H9 (cell line): ENCODE measurements around the gene PLEKHA1. TPM values are rescaled to one million over a fixed set of nuclear protein-coding genes. Genes with fewer than 3 reads are reported as not detected.

Source experiments
- DNase-seq: peaks from one replicate; pipeline ENCODE4 v3.0.0-alpha.2; 2017
- H2AFZ ChIP-seq: one replicate; pipeline ENCODE4 v1.6.1; 2013; ENCODE audit warnings: mild to moderate bottlenecking, low read length, control low read depth, moderate library complexity
- H2AK5ac ChIP-seq: 2 replicates; pipeline ENCODE4 v1.6.1; 2013; ENCODE audit warnings: low read length, control low read depth, mixed read lengths; ENCODE audit not compliant: insufficient read length
- H2BK120ac ChIP-seq: one replicate; pipeline ENCODE4 v1.6.1; 2013; ENCODE audit warnings: low read depth, mild to moderate bottlenecking, low read length, control low read depth, inconsistent platforms; ENCODE audit not compliant: poor library complexity, severe bottlenecking
- H2BK12ac ChIP-seq: 2 replicates; pipeline ENCODE4 v1.6.1; 2013; ENCODE audit warnings: low read length, control low read depth, mixed read lengths, low read depth; ENCODE audit not compliant: insufficient read length
- H2BK15ac ChIP-seq: 2 replicates; pipeline ENCODE4 v1.6.1; 2013; ENCODE audit warnings: low read depth, low read length, control low read depth
- H2BK20ac ChIP-seq: one replicate; pipeline ENCODE4 v1.6.1; 2013; ENCODE audit warnings: low read depth, mild to moderate bottlenecking, low read length, control low read depth, inconsistent platforms; ENCODE audit not compliant: poor library complexity, severe bottlenecking
- H2BK5ac ChIP-seq: 2 replicates; pipeline ENCODE4 v1.6.1; 2013; ENCODE audit warnings: low read length, control low read depth, mixed read lengths; ENCODE audit not compliant: insufficient read length
- H3K14ac ChIP-seq: 2 replicates; pipeline ENCODE4 v1.6.1; 2013; ENCODE audit warnings: low read length, control low read depth; ENCODE audit not compliant: insufficient read depth
- H3K18ac ChIP-seq: 2 replicates; pipeline ENCODE4 v1.6.1; 2013; ENCODE audit warnings: low read depth, mild to moderate bottlenecking, mixed read lengths, low read length, control low read depth; ENCODE audit not compliant: insufficient read length
- H3K23ac ChIP-seq: 2 replicates; pipeline ENCODE4 v1.6.1; 2013; ENCODE audit warnings: low read length, control low read depth, mixed read lengths, low read depth; ENCODE audit not compliant: insufficient read length
- H3K23me2 ChIP-seq: 2 replicates; pipeline ENCODE4 v1.6.1; 2013; ENCODE audit warnings: low read depth, mild to moderate bottlenecking, mixed read lengths, low read length, control low read depth; ENCODE audit not compliant: insufficient read length, poor library complexity, severe bottlenecking
- H3K27ac ChIP-seq: 2 replicates; pipeline ENCODE4 v1.5.1; 2013; ENCODE audit warnings: low read length, control low read depth, mixed read lengths, low read depth; ENCODE audit not compliant: insufficient read length
- H3K27me3 ChIP-seq: 2 replicates; pipeline ENCODE4 v1.6.1; 2013; ENCODE audit warnings: low read length, control low read depth, inconsistent platforms; ENCODE audit not compliant: insufficient read depth
- H3K4ac ChIP-seq: 2 replicates; pipeline ENCODE4 v1.6.1; 2013; ENCODE audit warnings: low read depth, mild to moderate bottlenecking, control low read depth, inconsistent platforms, low read length, moderate library complexity
- H3K4me1 ChIP-seq: 2 replicates; pipeline ENCODE4 v1.6.1; 2013; ENCODE audit warnings: low read length, control low read depth, inconsistent platforms; ENCODE audit not compliant: insufficient read depth
- H3K4me2 ChIP-seq: 2 replicates; pipeline ENCODE4 v1.6.1; 2013; ENCODE audit warnings: low read length, control low read depth, mixed read lengths; ENCODE audit not compliant: insufficient read length, insufficient read depth
- H3K56ac ChIP-seq: 2 replicates; pipeline ENCODE4 v1.6.1; 2013; ENCODE audit warnings: low read depth, mild to moderate bottlenecking, mixed read lengths, low read length, control low read depth; ENCODE audit not compliant: insufficient read length
- H3K79me1 ChIP-seq: 2 replicates; pipeline ENCODE4 v1.6.1; 2013; ENCODE audit warnings: low read depth, mild to moderate bottlenecking, moderate library complexity, low read length, control low read depth, inconsistent platforms; ENCODE audit not compliant: insufficient read depth, poor library complexity, severe bottlenecking
- H3K79me2 ChIP-seq: 2 replicates; pipeline ENCODE4 v1.6.1; 2013; ENCODE audit warnings: low read length, control low read depth, inconsistent platforms; ENCODE audit not compliant: insufficient read depth
- H3K9ac ChIP-seq: 2 replicates; pipeline ENCODE4 v1.6.1; 2013; ENCODE audit warnings: low read length, control low read depth, mixed read lengths; ENCODE audit not compliant: insufficient read length; ENCODE audit errors: extremely low read depth
- H3K9me3 ChIP-seq: one replicate; pipeline ENCODE4 v1.6.1; 2013; ENCODE audit warnings: low read depth, low read length, inconsistent platforms; ENCODE audit not compliant: control insufficient read depth
- H3T11ph ChIP-seq: one replicate; pipeline ENCODE4 v1.6.1; 2013; ENCODE audit warnings: mild to moderate bottlenecking, low read length, control low read depth, inconsistent platforms
- H4K20me1 ChIP-seq: one replicate; pipeline ENCODE4 v1.6.1; 2013; ENCODE audit not compliant: control insufficient read depth, insufficient read length, insufficient read depth
- H4K5ac ChIP-seq: 2 replicates; pipeline ENCODE4 v1.6.1; 2013; ENCODE audit warnings: low read depth, mild to moderate bottlenecking, mixed read lengths, low read length, control low read depth; ENCODE audit not compliant: insufficient read length
- H4K8ac ChIP-seq: replicated peaks from 2 replicates; pipeline ENCODE4 v1.6.1; 2013; ENCODE audit warnings: low read length, control low read depth, mixed read lengths, low read depth; ENCODE audit not compliant: insufficient read length
- H4K91ac ChIP-seq: 2 replicates; pipeline ENCODE4 v1.6.1; 2013; ENCODE audit warnings: low read depth, mild to moderate bottlenecking, moderate library complexity, mixed read lengths, low read length, control low read depth; ENCODE audit not compliant: insufficient read length
- H3K27ac Mint-ChIP-seq, 3 experiments: 2 replicates in 2 of 3; 3 replicates in 1 of 3; pipeline ENCODE4 v1.8.0; 2020 to 2021; ENCODE audit warnings: mixed read lengths in 3 of 3, mild to moderate bottlenecking in 1 of 3, moderate library complexity in 1 of 3
- H3K27me3 Mint-ChIP-seq: 2 replicates; pipeline ENCODE4 v1.8.0; 2021; ENCODE audit warnings: low read depth, mild to moderate bottlenecking, moderate library complexity, mixed read lengths
- H3K36me3 Mint-ChIP-seq, 3 experiments: 2 replicates in 2 of 3; 3 replicates in 1 of 3; pipeline ENCODE4 v1.8.0; 2020 to 2021; ENCODE audit warnings: low read depth in 3 of 3, mixed read lengths in 3 of 3; ENCODE audit not compliant: insufficient read depth in 1 of 3
- H3K4me1 Mint-ChIP-seq, 2 experiments: 2 replicates each; pipeline ENCODE4 v1.8.0; 2020; ENCODE audit warnings: mixed read lengths in 2 of 2
- H3K4me3 Mint-ChIP-seq, 2 experiments: 2 replicates in 1 of 2; 3 replicates in 1 of 2; pipeline ENCODE4 v1.8.0; 2020 to 2021; ENCODE audit warnings: mild to moderate bottlenecking in 2 of 2, mixed read lengths in 2 of 2, moderate library complexity in 1 of 2
- H3K9me3 Mint-ChIP-seq, 2 experiments: 2 replicates in 1 of 2; 3 replicates in 1 of 2; pipeline ENCODE4 v1.8.0; 2020; ENCODE audit warnings: mild to moderate bottlenecking in 2 of 2, mixed read lengths in 2 of 2, moderate library complexity in 1 of 2
- WGBS: extraction: QIAGEN DNeasy Blood & Tissue Kit; methylation state at CpG from one replicate; pipeline ENCODE4 v1.1.7; 2013; ENCODE audit warnings: missing lambda C conversion rate, low lambda C conversion rate, mixed read lengths; ENCODE audit not compliant: insufficient read length; ENCODE audit errors: extremely low coverage; 5-methylcytosine and 5-hydroxymethylcytosine counted together
- total RNA-seq: library from RNA; stranded (reverse); gene quantifications from 2 replicates; pipeline ENCODE4 v1.2.1, GENCODE V29; 2021
- TF ChIP-seq, protein P1 (sequence below): fragments of 200-600 bp; sonication (generic); conservative IDR thresholded peaks from 3 replicates; pipeline ENCODE4 v1.8.0; 2021; ENCODE audit warnings: antibody characterized with exemption, mild to moderate bottlenecking

Gene PLEKHA1
- total RNA-seq, 1 experiment from 2014 or later = 32.7 TPM

- no peak overlapping the region for H3K27ac Mint-ChIP-seq
- Histone ChIP-seq H3K27ac (no peak overlapping the region), H3K4me1 (peaks cover 2% of the 10 kb centered on the region; the same call in 1 of the 2 replicates), H3K4me2 (no peak overlapping the region), H4K91ac (no peak overlapping the region), H3K9me3 (no peaks in the 10 kb centered on the region), H3K79me2 (no peaks in the 10 kb centered on the region), H3T11ph (no peak overlapping the region), H3K23ac (no peak overlapping the region), H2BK5ac (no peak overlapping the region), H3K18ac (no peak overlapping the region), H3K79me1 (no peaks in the 10 kb centered on the region), H4K5ac (no peak overlapping the region), H2AFZ (no peak overlapping the region), H2BK12ac (no peak overlapping the region), H3K14ac (no peak overlapping the region), H4K8ac (no peak overlapping the region), H4K20me1 (no peaks in the 10 kb centered on the region), H3K4ac (no peak overlapping the region), H2BK120ac (no peak overlapping the region), H3K56ac (no peak overlapping the region), H3K23me2 (no peaks in the 10 kb centered on the region), H2BK15ac (no peak overlapping the region), H3K27me3 (no peaks in the 10 kb centered on the region), H2AK5ac (no peak overlapping the region), H3K9ac (no peak overlapping the region), H2BK20ac (no peak overlapping the region)
- H3K36me3 Mint-ChIP-seq = peaks cover 2 to 31% (median 16%) of the 10 kb centered on the region in 3 experiments; a peak in 5 of 7 replicates
- no peak for DNase-seq
- no peak overlapping the region for H3K4me3 Mint-ChIP-seq
- peaks cover 8 to 15% of the 10 kb centered on the region in 2 experiments; a peak in 3 of 4 replicates for H3K4me1 Mint-ChIP-seq
- no CpG with 5 or more reads among the region's 2 CpGs for WGBS
- no peaks in the 10 kb centered on the region for H3K27me3 Mint-ChIP-seq
- no peaks in the 10 kb centered on the region for H3K9me3 Mint-ChIP-seq
- TF ChIP-seq, protein P1, sequence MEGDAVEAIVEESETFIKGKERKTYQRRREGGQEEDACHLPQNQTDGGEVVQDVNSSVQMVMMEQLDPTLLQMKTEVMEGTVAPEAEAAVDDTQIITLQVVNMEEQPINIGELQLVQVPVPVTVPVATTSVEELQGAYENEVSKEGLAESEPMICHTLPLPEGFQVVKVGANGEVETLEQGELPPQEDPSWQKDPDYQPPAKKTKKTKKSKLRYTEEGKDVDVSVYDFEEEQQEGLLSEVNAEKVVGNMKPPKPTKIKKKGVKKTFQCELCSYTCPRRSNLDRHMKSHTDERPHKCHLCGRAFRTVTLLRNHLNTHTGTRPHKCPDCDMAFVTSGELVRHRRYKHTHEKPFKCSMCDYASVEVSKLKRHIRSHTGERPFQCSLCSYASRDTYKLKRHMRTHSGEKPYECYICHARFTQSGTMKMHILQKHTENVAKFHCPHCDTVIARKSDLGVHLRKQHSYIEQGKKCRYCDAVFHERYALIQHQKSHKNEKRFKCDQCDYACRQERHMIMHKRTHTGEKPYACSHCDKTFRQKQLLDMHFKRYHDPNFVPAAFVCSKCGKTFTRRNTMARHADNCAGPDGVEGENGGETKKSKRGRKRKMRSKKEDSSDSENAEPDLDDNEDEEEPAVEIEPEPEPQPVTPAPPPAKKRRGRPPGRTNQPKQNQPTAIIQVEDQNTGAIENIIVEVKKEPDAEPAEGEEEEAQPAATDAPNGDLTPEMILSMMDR = no peak
These were observed 49.6 kb downstream of the PLEKHA1 start for GRCh38 chr10:122424059-122424458.
